ENCODE results near the gene SLC25A52.
"Not testable (repeated sequence)": the region's sequence is repeated elsewhere in the genome, so short reads cannot be mapped to it uniquely, and the experiment has no call there.

Gene SLC25A52

DNA sequence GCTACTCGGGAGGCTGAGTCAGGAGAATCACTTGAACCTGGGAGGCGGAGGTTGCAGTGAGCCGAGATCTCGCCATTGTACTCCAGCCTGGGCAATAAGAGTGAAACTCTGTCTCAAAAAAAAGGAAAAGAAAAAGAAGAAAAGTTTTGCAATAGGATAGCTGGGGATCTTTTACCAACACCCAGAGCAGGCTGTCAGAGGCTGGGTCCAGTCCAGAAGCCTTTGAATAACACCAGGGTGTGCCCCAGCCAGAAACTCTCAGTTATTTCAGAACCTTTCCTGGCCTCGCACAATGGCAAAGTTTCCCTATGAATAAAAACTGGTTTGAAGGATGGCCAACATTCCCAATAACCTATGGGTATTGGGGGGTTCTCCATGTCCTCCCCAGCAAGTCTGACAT, 17.1 kb downstream of the SLC25A52 start:
- not testable (repeated sequence) for H3K27me3 ChIP-seq (ENCODE audit: control insufficient read depth in 2 of 2, insufficient read depth in 2 of 2, low read length in 2 of 2); H3K4me3 ChIP-seq (ENCODE audit: low read length in 2 of 2); H3K9me3 ChIP-seq (ENCODE audit: control insufficient read depth in 2 of 2, low read length in 2 of 2); H3K36me3 ChIP-seq (ENCODE audit: control insufficient read depth in 2 of 2, insufficient read depth in 2 of 2, low read length in 2 of 2); H3K9ac ChIP-seq (ENCODE audit: low read depth in 1 of 2, low read length in 2 of 2); H3K27ac ChIP-seq (ENCODE audit: low read depth in 2 of 2, low read length in 2 of 2); H3K4me1 ChIP-seq (ENCODE audit: control insufficient read depth in 2 of 2, insufficient read depth in 2 of 2, low read length in 2 of 2)

- no peaks in the 10 kb centered on the region for H3K27me3 ChIP-seq (ENCODE audit: control insufficient read depth in 2 of 2, insufficient read depth in 2 of 2, low read length in 2 of 2)
- no peaks in the 10 kb centered on the region for H3K4me1 ChIP-seq (ENCODE audit: control insufficient read depth in 2 of 2, insufficient read depth in 2 of 2, low read length in 2 of 2)
- no peaks in the 10 kb centered on the region for H3K36me3 ChIP-seq (ENCODE audit: control insufficient read depth in 2 of 2, insufficient read depth in 2 of 2, low read length in 2 of 2)
- no peaks in the 10 kb centered on the region for H3K9me3 ChIP-seq (ENCODE audit: control insufficient read depth in 2 of 2, low read length in 2 of 2)
- H3K27ac ChIP-seq (ENCODE audit: low read depth in 2 of 2, low read length in 2 of 2) = no peak overlapping the region
- no peak overlapping the region for H3K9ac ChIP-seq (ENCODE audit: low read depth in 1 of 2, low read length in 2 of 2)
- no peak overlapping the region for H3K4me3 ChIP-seq (ENCODE audit: low read length in 2 of 2)
These were observed 19.5 kb downstream of the SLC25A52 start for GRCh38 chr18:31741097-31741735.

- Histone ChIP-seq H3K36me3 (ENCODE audit: control insufficient read depth in 2 of 2, insufficient read depth in 2 of 2, low read length in 2 of 2) (no peaks in the 10 kb centered on the region), H3K27ac (ENCODE audit: low read depth in 2 of 2, low read length in 2 of 2) (no peak overlapping the region), H3K27me3 (ENCODE audit: control insufficient read depth in 2 of 2, insufficient read depth in 2 of 2, low read length in 2 of 2) (no peaks in the 10 kb centered on the region), H3K4me3 (ENCODE audit: low read length in 2 of 2) (no peak overlapping the region), H3K4me1 (ENCODE audit: control insufficient read depth in 2 of 2, insufficient read depth in 2 of 2, low read length in 2 of 2) (no peaks in the 10 kb centered on the region), H3K9ac (ENCODE audit: low read depth in 1 of 2, low read length in 2 of 2) (no peak overlapping the region), H3K9me3 (ENCODE audit: control insufficient read depth in 2 of 2, low read length in 2 of 2) (no peaks in the 10 kb centered on the region)
These were observed 20.5 kb downstream of the SLC25A52 start for GRCh38 chr18:31740180-31740579.

DNA sequence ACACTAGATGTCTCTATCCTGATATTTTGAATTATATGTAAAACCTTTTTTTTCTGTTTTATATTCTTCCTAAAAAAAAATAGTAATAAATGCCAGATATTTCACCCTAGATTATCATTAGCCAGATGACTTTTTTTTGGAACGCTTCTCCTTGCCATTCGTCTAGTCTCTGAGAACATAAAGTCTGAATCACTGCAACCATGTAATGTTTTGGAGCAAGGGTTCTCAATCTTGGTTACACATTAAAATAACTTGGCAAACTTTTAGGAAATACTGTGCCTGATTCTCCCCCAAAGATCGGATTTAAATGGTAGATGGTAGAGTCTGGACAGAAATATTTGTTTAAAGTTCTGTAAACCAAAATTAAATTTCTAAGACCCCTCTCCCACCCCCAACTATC, 21.0 kb downstream of the SLC25A52 start:
- Histone ChIP-seq H3K27ac (ENCODE audit: low read depth in 2 of 2, low read length in 2 of 2) (no peak overlapping the region), H3K9ac (ENCODE audit: low read depth in 1 of 2, low read length in 2 of 2) (no peak overlapping the region), H3K36me3 (ENCODE audit: control insufficient read depth in 2 of 2, insufficient read depth in 2 of 2, low read length in 2 of 2) (no peaks in the 10 kb centered on the region), H3K4me3 (ENCODE audit: low read length in 2 of 2) (no peak overlapping the region), H3K4me1 (ENCODE audit: control insufficient read depth in 2 of 2, insufficient read depth in 2 of 2, low read length in 2 of 2) (no peaks in the 10 kb centered on the region), H3K27me3 (ENCODE audit: control insufficient read depth in 2 of 2, insufficient read depth in 2 of 2, low read length in 2 of 2) (no peaks in the 10 kb centered on the region), H3K9me3 (ENCODE audit: control insufficient read depth in 2 of 2, low read length in 2 of 2) (no peaks in the 10 kb centered on the region)

DNA sequence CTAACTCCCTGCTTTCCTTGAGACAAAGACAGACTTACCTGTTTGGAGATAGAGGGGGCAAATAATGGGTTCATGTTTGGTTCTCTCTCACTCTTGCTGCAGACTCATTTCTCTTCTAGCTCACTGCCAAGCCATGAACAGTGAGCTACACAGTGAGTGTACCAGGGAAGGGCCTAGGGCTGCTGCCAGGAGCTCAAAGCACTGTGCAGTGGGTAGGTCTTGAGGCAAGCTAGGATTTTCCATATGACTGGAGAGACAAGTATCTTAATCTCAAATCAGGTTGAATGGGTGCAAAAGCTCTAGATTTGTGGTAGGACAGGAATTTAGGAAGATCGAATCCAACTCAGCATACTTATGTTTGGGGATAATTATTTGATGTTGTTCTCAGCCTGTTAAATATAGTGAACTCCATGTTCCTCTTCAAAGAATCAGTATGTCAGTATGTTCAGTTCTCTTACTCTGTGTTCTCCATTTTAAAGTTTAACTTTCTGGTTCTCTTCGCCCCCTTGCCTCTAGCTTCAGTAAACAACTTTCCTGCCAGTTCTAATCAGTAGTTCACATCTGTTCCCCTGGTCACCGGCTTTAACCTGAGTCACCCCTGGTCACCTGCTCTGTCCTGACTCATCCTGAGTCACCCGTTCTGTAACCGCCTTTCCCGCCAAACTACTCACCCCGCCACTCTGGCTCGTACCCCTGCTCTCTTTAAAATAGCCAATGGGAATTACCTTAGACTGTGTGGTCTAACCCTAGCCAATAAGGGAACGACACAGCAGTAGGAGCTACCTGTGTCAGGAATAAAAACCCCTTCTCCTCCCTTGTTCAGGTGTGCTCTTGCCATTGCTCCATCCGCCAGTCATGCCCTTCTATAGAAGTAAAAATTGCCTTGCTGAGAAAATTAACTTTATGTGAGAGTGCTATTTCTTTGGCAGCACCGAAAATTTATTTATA, 21.9 kb downstream of the SLC25A52 start:
- H3K9me3 ChIP-seq (ENCODE audit: control insufficient read depth in 2 of 2, low read length in 2 of 2) = no peaks in the 10 kb centered on the region
- no peaks in the 10 kb centered on the region for H3K4me1 ChIP-seq (ENCODE audit: control insufficient read depth in 2 of 2, insufficient read depth in 2 of 2, low read length in 2 of 2)
- H3K36me3 ChIP-seq (ENCODE audit: control insufficient read depth in 2 of 2, insufficient read depth in 2 of 2, low read length in 2 of 2) = no peaks in the 10 kb centered on the region
- no peak overlapping the region for H3K27ac ChIP-seq (ENCODE audit: low read depth in 2 of 2, low read length in 2 of 2)
- no peak overlapping the region for H3K4me3 ChIP-seq (ENCODE audit: low read length in 2 of 2)
- H3K9ac ChIP-seq (ENCODE audit: low read depth in 1 of 2, low read length in 2 of 2) = no peak overlapping the region
- H3K27me3 ChIP-seq (ENCODE audit: control insufficient read depth in 2 of 2, insufficient read depth in 2 of 2, low read length in 2 of 2) = no peaks in the 10 kb centered on the region

- Histone ChIP-seq H3K9me3 (ENCODE audit: control insufficient read depth in 2 of 2, low read length in 2 of 2) (no peaks in the 10 kb centered on the region), H3K27ac (ENCODE audit: low read depth in 2 of 2, low read length in 2 of 2) (no peak overlapping the region), H3K4me1 (ENCODE audit: control insufficient read depth in 2 of 2, insufficient read depth in 2 of 2, low read length in 2 of 2) (no peaks in the 10 kb centered on the region), H3K9ac (ENCODE audit: low read depth in 1 of 2, low read length in 2 of 2) (no peak overlapping the region), H3K27me3 (ENCODE audit: control insufficient read depth in 2 of 2, insufficient read depth in 2 of 2, low read length in 2 of 2) (no peaks in the 10 kb centered on the region), H3K36me3 (ENCODE audit: control insufficient read depth in 2 of 2, insufficient read depth in 2 of 2, low read length in 2 of 2) (no peaks in the 10 kb centered on the region), H3K4me3 (ENCODE audit: low read length in 2 of 2) (no peak overlapping the region)
These were observed 24.1 kb downstream of the SLC25A52 start for GRCh38 chr18:31736630-31737029.

DNA sequence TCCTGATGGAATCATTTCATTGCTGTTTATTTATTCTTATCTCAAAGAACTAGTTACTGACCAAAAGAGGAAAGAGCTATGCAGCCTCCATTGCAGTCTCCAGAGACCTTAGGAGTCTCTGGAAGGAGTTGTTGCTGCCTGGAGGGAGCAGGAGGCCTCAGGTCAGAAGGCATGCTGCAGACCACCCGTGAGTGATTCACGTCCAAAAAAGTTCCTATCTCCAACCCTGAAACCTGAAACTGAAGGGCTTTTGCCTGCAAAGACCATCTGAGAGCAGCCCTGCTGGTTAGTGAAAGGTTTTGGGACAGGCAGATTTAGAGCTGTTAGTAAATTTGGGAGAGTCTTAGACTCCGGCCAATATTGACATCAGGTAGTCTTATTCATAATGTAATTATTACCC, 29.1 kb downstream of the SLC25A52 start:
- Histone ChIP-seq H3K36me3 (ENCODE audit: control insufficient read depth in 2 of 2, insufficient read depth in 2 of 2, low read length in 2 of 2) (no peaks in the 10 kb centered on the region), H3K4me3 (ENCODE audit: low read length in 2 of 2) (no peak overlapping the region), H3K27me3 (ENCODE audit: control insufficient read depth in 2 of 2, insufficient read depth in 2 of 2, low read length in 2 of 2) (no peaks in the 10 kb centered on the region), H3K4me1 (ENCODE audit: control insufficient read depth in 2 of 2, insufficient read depth in 2 of 2, low read length in 2 of 2) (no peaks in the 10 kb centered on the region), H3K9me3 (ENCODE audit: control insufficient read depth in 2 of 2, low read length in 2 of 2) (no peaks in the 10 kb centered on the region), H3K27ac (ENCODE audit: low read depth in 2 of 2, low read length in 2 of 2) (no peak overlapping the region), H3K9ac (ENCODE audit: low read depth in 1 of 2, low read length in 2 of 2) (no peak overlapping the region)

DNA sequence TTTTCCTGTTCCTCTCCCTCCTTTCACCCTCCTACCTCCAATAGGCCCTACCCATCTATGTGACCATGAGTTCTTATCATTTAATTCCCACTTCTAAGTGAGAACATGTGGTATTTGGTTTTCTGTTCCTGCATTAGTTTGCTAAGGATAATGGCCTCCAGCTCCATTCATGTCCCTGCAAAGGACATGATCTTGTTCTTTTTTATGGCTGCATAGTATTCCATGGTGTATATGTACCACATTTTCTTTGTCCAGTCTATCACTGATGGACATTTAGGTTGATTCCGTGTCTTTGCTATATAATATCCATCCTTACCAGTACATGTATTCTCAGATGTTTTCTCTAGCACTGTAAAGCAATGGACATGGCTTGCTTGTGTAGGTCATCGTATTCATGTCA, 31.5 kb downstream of the SLC25A52 start:
- not testable (repeated sequence) for H3K9me3 ChIP-seq (ENCODE audit: control insufficient read depth in 2 of 2, low read length in 2 of 2); H3K4me3 ChIP-seq (ENCODE audit: low read length in 2 of 2); H3K27me3 ChIP-seq (ENCODE audit: control insufficient read depth in 2 of 2, insufficient read depth in 2 of 2, low read length in 2 of 2); H3K27ac ChIP-seq (ENCODE audit: low read depth in 2 of 2, low read length in 2 of 2); H3K4me1 ChIP-seq (ENCODE audit: control insufficient read depth in 2 of 2, insufficient read depth in 2 of 2, low read length in 2 of 2); H3K36me3 ChIP-seq (ENCODE audit: control insufficient read depth in 2 of 2, insufficient read depth in 2 of 2, low read length in 2 of 2); H3K9ac ChIP-seq (ENCODE audit: low read depth in 1 of 2, low read length in 2 of 2)

GRCh38 chr18:31723990-31724711, 36.5 kb downstream of the SLC25A52 start:
- Histone ChIP-seq H3K27ac (ENCODE audit: low read depth in 2 of 2, low read length in 2 of 2) (no peak overlapping the region), H3K4me1 (ENCODE audit: control insufficient read depth in 2 of 2, insufficient read depth in 2 of 2, low read length in 2 of 2) (no peaks in the 10 kb centered on the region), H3K36me3 (ENCODE audit: control insufficient read depth in 2 of 2, insufficient read depth in 2 of 2, low read length in 2 of 2) (no peaks in the 10 kb centered on the region), H3K9ac (ENCODE audit: low read depth in 1 of 2, low read length in 2 of 2) (peak overlapping the region; percentile 24 to 29), H3K27me3 (ENCODE audit: control insufficient read depth in 2 of 2, insufficient read depth in 2 of 2, low read length in 2 of 2) (no peaks in the 10 kb centered on the region), H3K9me3 (ENCODE audit: control insufficient read depth in 2 of 2, low read length in 2 of 2) (no peaks in the 10 kb centered on the region), H3K4me3 (ENCODE audit: low read length in 2 of 2) (peak overlapping the region; percentile 57 to 74)

DNA sequence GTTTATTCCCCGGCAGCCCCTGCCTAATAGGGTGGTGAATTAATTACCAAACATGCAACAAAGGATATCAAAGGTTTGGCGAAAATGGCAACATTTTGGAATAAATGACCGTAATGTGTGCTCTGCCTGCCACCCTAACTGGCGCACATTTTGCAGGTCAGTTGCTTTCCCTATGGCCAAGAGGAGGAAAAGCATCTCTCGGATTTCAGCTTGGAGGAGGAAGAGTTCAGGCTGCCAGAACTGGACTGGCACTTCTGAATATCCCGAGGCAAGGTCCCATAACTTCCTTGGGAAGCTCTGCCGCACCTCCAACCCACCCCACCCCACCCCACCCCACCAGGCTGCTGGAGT, 37.1 kb downstream of the SLC25A52 start:
- Histone ChIP-seq H3K27ac (ENCODE audit: low read depth in 2 of 2, low read length in 2 of 2) (no peak overlapping the region), H3K9me3 (ENCODE audit: control insufficient read depth in 2 of 2, low read length in 2 of 2) (no peaks in the 10 kb centered on the region), H3K36me3 (ENCODE audit: control insufficient read depth in 2 of 2, insufficient read depth in 2 of 2, low read length in 2 of 2) (no peaks in the 10 kb centered on the region), H3K4me1 (ENCODE audit: control insufficient read depth in 2 of 2, insufficient read depth in 2 of 2, low read length in 2 of 2) (no peaks in the 10 kb centered on the region), H3K4me3 (ENCODE audit: low read length in 2 of 2) (peak overlapping the region in 1 of 2 donors; percentile 57), H3K9ac (ENCODE audit: low read depth in 1 of 2, low read length in 2 of 2) (no peak overlapping the region), H3K27me3 (ENCODE audit: control insufficient read depth in 2 of 2, insufficient read depth in 2 of 2, low read length in 2 of 2) (no peaks in the 10 kb centered on the region)
